AG10803 (cell line): ENCODE data around the gene BRD1.

Experiments used
- DNase-seq: peaks from one replicate; pipeline ENCODE4 v3.0.0; 2010; ENCODE audit warnings: low read depth
- H3K4me3 ChIP-seq: 2 replicates; pipeline ENCODE4 v1.5.1; 2011; ENCODE audit warnings: mild to moderate bottlenecking, low read length, control low read depth
- CTCF ChIP-seq: conservative IDR thresholded peaks from 2 replicates; pipeline ENCODE4 v1.5.1; 2011; ENCODE audit warnings: mild to moderate bottlenecking, low read length, control low read depth, inconsistent platforms

Gene BRD1

GRCh38 chr22:49753276-49753890 is 74.3 kb downstream of the BRD1 start:
- H3K4me3 ChIP-seq = no peak overlapping the region
- no peak for DNase-seq

GRCh38 chr22:49752598-49753091 is 75.0 kb downstream of the BRD1 start:
- DNase-seq = no peak
- no peak for TF ChIP-seq CTCF
- H3K4me3 ChIP-seq = no peak overlapping the region

More at GRCh38 chr22:49753276-49753890, 74.3 kb downstream of the BRD1 start:
- TF ChIP-seq CTCF = no peak

- H3K4me3 ChIP-seq = no peak overlapping the region
- no peak for DNase-seq
- no peak for TF ChIP-seq CTCF
These were observed 75.6 kb downstream of the BRD1 start for GRCh38 chr22:49751966-49752597.

- no peak overlapping the region for H3K4me3 ChIP-seq
- DNase-seq = no peak
- no peak for TF ChIP-seq CTCF
These were observed 76.2 kb downstream of the BRD1 start for GRCh38 chr22:49751318-49751965.

GRCh38 chr22:49749885-49750510 is 77.7 kb downstream of the BRD1 start:
- H3K4me3 ChIP-seq = no peak overlapping the region
- no peak for DNase-seq
- no peak for TF ChIP-seq CTCF

GRCh38 chr22:49749227-49749626 is 78.4 kb downstream of the BRD1 start:
- DNase-seq = no peak
- H3K4me3 ChIP-seq = no peak overlapping the region
- TF ChIP-seq CTCF = no peak
